Coronary artery (tissue), 2 donors: Measurements from ENCODE around the gene SUN1.
A peak's percentile ranks its signal among the peaks of the same experiment; 100 is the strongest.

Source experiments
- DNase-seq: peaks from one replicate; pipeline ENCODE4 v3.0.0-alpha.2; 2017; ENCODE audit warnings: low spot score
- H3K27ac ChIP-seq, 2 donors: fragments of 200-600 bp; sonication (generic); one replicate each; pipeline ENCODE4 v1.5.1; 2016 to 2019
- H3K4me3 ChIP-seq: fragments of 200-600 bp; sonication (generic); 2 replicates; pipeline ENCODE4 v1.5.1; 2016; ENCODE audit warnings: mild to moderate bottlenecking, moderate library complexity
- TF ChIP-seq, protein P1 (sequence below): fragments of 200-600 bp; sonication (generic); IDR thresholded peaks from one replicate; pipeline ENCODE4 v1.5.1; 2019; ENCODE audit warnings: antibody characterized with exemption

Gene SUN1

DNA sequence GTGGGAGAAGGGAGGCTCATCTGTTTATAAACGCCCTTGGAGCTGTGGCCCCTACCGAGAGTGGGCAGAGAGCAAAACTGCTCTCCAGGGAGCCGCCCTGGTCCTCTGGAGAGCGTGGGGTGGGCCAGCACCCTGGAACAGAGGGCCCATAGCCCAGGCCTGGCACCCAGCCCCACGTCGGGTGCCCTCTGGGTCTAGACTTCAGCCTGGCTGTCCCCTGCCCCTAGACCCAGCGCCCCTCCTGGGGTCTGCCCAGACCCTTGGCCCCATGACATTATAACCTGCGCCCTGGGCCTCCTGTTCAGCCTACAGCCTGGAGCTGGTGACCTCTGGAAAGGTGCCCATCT lies 68.7 kb downstream of the SUN1 start:
- no peak for DNase-seq
- H3K4me3 ChIP-seq: no peak overlapping the region
- H3K27ac ChIP-seq: no peak overlapping the region
- TF ChIP-seq, protein P1, sequence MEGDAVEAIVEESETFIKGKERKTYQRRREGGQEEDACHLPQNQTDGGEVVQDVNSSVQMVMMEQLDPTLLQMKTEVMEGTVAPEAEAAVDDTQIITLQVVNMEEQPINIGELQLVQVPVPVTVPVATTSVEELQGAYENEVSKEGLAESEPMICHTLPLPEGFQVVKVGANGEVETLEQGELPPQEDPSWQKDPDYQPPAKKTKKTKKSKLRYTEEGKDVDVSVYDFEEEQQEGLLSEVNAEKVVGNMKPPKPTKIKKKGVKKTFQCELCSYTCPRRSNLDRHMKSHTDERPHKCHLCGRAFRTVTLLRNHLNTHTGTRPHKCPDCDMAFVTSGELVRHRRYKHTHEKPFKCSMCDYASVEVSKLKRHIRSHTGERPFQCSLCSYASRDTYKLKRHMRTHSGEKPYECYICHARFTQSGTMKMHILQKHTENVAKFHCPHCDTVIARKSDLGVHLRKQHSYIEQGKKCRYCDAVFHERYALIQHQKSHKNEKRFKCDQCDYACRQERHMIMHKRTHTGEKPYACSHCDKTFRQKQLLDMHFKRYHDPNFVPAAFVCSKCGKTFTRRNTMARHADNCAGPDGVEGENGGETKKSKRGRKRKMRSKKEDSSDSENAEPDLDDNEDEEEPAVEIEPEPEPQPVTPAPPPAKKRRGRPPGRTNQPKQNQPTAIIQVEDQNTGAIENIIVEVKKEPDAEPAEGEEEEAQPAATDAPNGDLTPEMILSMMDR: no peak

DNA sequence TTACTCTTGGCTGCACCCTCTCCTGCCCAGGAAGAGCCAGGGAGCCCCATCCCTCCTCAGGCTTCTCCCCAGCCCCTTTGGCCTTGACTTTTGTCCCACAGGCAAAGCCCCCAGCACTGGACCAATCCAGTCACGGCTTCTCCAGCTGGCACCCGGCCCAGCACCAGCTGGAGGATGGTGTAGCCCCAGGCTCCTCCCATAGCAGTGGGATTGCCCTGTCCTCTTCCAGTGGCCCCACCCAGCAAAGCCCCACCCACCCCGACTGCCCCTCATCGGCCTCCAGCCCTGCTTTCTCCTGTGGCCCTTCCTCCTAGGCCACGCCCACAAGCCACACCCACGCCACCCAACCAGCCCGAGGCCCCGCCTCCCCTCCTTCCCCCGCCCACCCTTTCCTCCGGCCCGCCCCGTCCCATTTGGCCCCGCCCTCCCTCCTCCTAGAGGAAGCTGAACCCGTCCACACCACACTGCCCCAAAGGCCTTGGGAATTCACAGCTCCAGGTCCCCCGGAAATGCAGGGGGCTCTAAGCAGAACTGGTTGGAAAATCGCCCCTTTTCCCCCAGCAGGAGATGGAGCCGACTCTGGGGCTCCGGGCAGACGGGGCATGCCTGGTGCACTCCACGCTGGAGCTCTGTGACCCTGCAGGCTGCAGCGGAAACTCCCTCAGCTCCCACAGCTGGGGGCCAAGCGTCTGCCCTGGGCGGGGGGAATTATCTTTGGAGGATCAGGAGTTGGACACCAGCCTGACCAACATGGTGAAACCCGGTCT lies 69.3 kb downstream of the SUN1 start:
- no peak for DNase-seq
- Histone ChIP-seq H3K27ac (no peak overlapping the region), H3K4me3 (no peak overlapping the region)
- TF ChIP-seq, protein P1: no peak

DNA sequence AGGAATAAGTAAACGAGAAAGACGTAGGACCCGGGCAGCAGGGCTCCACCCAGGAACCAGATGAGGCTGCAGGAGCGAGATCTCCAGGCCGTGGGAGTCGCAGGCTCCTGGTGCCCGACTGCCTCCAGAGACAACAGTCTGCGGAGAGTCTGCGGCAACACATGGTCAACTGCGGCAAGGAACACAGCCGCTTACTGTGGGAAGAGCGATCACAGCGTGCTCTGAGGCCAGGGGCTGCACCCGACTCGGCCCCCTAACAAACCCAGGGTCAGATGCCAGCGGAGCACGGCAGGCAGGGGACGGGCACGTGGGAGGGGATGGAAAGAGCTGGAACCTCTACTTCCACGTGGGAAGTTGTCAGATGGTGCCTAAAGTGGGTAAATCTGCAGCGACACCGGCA lies 70.7 kb downstream of the SUN1 start:
- H3K27ac ChIP-seq: no peak overlapping the region
- DNase-seq: no peak
- no peak overlapping the region for H3K4me3 ChIP-seq
- TF ChIP-seq, protein P1: no peak

DNA sequence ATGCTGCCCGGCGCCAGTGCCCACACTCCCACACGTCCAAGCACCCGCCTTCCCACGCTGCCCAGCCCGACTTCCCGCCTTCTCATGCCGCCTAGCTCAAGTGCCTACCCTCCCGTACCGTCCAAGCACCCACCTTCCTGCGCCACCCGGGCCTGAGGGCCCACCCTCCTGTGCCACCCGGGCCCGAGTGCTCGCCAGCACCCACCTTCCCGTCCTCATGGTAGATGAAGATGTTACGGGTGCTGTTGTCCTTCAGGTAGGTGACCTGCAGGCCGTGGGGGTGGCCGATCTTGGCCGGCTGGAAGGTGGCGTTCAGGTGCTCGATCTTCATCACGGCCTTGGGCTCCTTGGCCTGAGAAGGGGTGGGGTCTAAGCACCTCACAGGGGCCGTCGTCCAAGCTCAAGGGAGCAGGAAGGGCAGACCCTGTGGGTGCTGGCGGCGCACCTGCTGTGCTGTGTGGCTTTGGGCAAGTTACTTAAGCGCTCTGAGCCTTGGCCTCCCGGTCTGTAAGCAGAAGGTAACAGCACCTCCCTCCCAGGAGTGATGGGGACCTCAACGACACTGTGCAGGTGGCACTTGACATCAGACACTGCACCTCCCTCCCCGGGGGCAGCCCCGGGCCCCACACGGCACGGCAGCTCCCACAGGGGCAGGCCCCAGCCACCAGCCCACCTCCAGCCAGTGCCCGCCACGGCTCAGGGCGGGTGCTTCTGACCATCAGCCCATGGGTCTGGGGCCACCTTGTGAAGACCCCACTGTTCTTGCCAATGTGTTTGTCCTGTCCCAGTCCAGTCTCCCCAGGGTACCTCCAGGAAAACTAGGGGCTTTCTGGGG lies 71.9 kb downstream of the SUN1 start:
- Histone ChIP-seq H3K27ac (peak overlapping the region in 1 of 2 donors; percentile 23), H3K4me3 (peak overlapping the region; percentile 56)
- no peak for DNase-seq
- TF ChIP-seq, protein P1: no peak

DNA sequence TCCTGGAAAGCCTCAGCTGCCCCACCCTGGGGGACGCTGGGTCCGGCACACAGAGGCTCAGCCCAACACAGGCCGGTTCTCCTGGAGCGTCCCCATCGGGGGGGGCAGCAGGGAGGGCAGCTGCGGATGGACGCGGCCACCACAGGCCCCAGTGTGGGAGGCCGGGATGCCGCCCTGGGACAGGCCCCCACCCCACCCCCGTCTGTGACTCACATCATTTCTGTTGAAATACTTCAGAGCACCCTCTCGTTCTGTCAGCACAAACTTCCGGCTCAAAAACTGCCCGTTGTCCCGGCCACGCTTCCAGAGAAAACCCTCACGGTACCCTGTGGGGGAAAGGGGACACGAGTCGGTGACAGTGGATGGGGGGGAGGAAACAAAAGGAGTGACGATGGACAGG lies 72.6 kb downstream of the SUN1 start:
- Histone ChIP-seq H3K27ac (peak overlapping the region in 1 of 2 donors; percentile 23), H3K4me3 (peak overlapping the region; percentile 56)
- TF ChIP-seq, protein P1: no peak
- DNase-seq: peak; percentile 83

DNA sequence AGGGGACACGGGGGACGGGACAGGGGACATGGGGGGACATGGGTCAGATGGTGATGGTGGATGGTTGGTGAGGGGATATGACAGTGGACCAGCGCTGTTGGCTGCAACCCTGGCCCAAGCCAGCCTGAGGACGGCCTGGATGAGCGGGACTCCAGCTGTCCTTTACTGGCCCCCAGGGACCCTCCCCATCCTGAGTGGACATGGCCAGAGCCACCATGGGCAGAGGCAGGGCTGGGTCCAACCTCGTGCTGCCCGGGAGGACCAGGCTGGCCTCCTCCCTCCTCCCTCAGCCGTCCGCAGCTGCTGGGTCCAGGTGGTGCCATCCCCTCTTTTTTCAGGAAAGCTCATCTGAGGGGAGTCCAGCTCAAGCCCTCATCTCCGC lies 74.5 kb downstream of the SUN1 start:
- H3K27ac ChIP-seq: no peak overlapping the region
- TF ChIP-seq, protein P1: no peak
- H3K4me3 ChIP-seq: no peak overlapping the region
- DNase-seq: no peak
